Anterior cingulate cortex (tissue), 58 donors: ENCODE results near the gene DUOX1.
A peak's percentile ranks its signal among the peaks of the same experiment; 100 is the strongest.

Source experiments
- DNase-seq, 58 donors: peaks; one replicate each; lab custom pipeline; 2025; lab: John Stamatoyannopoulos, UW

DUOX1 gene

GRCh38 chr15:45185069-45185779 is 55.4 kb downstream of the DUOX1 start:
- DNase-seq: peak in 1 of 58 donors; percentile 14

- DNase-seq: peak in 5 of 58 donors; percentile 8 to 64 (median 38)
These were observed 56.3 kb downstream of the DUOX1 start for GRCh38 chr15:45185903-45186770.

- peak in 2 of 58 donors; percentile 52 to 64 for DNase-seq
These were observed 57.2 kb downstream of the DUOX1 start for GRCh38 chr15:45186771-45187577.

DNA sequence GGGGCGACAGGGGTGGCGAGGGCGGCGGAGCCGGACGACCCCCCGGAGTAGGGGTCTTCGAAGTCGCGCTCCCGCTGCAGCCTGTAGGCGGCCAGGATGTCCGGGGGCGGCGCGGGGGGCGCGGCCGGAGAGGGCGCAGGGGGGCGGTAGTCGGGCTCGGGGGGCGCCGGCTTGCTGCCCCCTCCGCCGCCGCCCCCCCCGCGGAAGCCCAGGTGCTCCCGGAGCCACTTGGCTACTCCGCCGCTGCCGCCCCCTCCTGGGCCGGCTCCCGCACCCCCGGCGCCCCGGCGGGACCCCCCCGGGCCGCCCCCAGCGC is 57.7 kb downstream of the DUOX1 start:
- DNase-seq: no peak

- DNase-seq: peak in 48 of 58 donors; percentile 20 to 75 (median 50)
These were observed 58.4 kb downstream of the DUOX1 start, which contains the start of gene SHF for GRCh38 chr15:45187894-45188830. SHF (minus strand) TSS chr15:45187966; CDS start chr15:45187951, 15 bp downstream.

GRCh38 chr15:45197512-45197911 is 67.7 kb downstream of the DUOX1 start:
- no peak for DNase-seq

DNA sequence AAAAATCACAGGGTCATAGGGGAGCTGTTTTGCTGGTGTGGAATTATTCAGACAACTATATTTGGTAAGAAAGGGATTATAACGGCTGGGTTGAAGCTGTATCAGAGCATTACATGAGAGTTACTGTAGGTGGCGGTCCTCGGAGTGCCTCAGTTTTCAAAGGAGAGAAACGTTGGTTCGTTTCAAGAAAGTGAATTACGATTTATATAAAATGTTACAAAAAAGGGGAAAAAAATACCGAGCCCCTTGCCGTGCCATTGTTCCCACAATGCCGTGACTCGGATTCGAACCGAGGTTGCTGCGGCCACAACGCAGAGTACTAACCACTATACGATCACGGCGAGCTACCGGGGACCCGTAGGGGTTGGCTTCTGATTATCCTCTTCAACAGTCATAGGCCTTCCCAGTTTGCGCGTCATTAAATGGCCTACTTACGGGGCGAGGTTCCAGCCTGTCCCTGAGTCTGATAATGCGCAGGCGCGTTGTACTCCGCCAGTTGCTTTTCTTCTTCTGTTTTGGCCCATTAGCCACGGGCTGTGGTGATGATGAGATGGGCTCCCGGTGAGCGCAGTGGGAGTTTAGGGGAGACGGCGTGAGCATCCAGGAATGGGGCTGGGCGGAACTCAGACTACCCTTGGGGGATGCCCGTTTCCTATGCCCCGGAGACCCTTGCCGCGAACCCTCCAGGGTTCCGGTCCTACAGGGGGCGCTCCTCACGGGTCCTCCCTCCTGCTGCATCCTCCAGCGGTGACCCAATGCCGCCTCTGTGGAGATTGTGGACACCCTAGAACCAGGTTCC is 68.7 kb downstream of the DUOX1 start:
- peak; percentile 73 to 99 (median 94) for DNase-seq

GRCh38 chr15:45199136-45199810 is 69.5 kb downstream of the DUOX1 start:
- peak in 18 of 58 donors; percentile 3 to 76 (median 59) for DNase-seq

DNA sequence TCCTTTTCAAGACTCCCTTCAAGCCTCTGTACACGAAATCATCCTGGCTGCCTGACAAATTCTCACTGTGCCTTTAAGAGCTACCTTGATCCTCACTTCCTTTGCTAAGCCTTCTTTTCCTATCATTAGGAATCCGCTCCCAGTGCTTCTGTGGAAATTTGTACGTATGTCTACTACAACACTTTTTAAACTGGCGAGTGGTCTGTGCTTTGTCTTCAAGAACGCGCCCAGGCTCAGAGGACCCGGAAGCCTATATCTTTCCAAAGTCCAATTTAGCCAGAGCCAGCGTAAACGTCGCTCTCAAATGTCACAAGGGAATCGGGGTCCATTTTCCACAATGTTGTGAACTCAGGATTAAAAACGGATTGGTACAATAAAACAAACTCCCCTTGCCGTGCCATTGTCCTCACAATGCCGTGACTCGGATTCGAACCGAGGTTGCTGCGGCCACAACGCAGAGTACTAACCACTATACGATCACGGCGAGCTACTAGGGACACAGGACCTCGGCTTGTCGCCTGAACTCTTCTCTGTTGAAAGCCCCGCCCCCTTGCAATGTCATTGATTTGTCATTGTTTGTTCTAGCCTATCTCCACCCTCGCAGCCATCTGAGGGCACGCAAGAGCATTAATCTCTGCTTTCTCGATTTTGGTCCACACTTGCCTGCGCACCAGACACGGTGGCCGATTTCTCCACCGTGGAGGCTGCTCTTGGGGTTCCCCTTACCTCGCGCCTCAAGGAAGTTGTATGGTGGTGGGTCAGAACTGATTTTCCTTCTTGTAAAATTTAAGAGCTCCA is 70.4 kb downstream of the DUOX1 start:
- DNase-seq: peak; percentile 67 to 99 (median 94)

GRCh38 chr15:45200799-45201556 is 71.2 kb downstream of the DUOX1 start:
- DNase-seq: peak; percentile 47 to 92 (median 83)

- no peak for DNase-seq
These were observed 71.7 kb downstream of the DUOX1 start for GRCh38 chr15:45201557-45201859.

DNA sequence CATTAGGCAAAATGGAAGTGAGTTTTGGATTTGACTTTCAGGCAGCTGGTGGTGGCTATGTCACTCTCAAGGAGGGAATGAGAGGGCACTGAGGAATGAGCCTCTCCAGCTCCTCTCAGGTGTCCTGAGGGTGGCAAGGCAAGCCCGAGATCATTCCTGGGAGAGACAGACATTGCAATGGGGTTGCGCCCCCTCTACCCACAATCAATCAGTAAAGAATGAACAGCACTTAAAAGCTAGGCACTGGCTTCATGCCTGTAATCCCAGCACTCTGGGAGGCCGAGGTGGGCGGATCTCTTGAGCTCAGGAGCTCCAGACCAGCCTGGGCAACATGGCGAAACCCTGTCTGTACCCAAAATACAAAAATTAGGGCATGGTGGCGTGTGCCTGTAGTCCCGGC is 72.1 kb downstream of the DUOX1 start:
- no peak for DNase-seq

GRCh38 chr15:45203182-45203581 is 73.4 kb downstream of the DUOX1 start:
- no peak for DNase-seq

DNA sequence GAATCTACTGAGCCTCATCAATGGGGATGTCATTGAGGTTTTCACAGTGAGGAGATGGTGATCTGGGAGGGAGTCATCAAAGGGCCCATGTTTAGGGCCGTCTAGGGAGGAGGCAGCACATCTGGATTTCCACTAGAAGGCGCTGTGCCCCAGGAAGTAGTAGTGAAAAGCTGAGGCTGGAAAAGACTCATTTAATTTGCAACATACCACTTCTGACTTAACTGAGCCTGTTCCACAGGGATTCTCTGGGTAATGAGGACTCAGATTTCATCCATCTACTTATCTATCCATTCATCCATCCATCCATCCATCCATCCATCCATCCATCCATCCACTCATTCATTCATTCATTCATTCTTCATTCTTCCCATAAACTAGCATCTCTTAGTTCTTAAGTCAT is 75.4 kb downstream of the DUOX1 start:
- DNase-seq: peak in 31 of 58 donors; percentile 3 to 49 (median 26)

DNA sequence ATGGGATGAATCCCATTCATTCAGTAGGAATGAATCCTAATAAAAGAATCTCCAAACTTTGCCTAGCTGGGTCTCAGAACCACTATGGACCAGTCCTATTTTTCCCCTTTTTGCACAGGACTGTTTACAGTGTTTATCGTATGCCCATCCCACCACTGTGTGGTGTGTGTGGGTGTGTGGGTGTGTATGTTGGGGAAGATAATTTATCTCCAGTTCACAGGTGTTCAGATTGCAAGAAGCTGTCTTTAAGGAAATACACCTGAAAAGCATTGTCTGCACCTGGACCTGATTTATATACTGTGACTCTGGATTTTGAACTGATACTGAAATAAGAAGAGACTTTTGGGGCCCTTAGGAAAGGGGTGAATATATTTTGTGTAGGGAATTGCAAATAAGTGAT is 82.7 kb downstream of the DUOX1 start:
- DNase-seq: no peak
